Measurements from ENCODE around the gene PHACTR2.
"Not testable (repeated sequence)": the region's sequence is repeated elsewhere in the genome, so short reads cannot be mapped to it uniquely, and the experiment has no call there.

The PHACTR2 gene

DNA sequence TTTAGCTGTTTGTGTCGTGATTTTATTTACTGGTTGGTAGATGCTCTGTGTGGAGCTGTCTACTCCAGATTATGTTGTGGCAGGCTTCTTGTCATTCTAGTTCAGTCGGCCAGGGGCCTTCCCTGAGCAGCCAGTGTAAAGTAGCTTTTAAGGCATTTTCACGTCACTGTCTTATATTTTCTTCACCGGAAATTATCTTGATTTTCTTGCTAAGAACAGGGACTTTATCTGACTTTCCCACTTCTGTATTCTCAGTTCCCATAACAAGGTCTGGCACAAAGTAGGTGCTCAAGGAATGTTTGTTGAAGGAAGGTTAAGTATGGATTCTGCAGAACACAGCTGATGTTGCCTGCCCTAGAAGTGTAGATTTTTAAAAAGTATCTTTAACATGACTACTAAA is 166.2 kb downstream of the PHACTR2 start:
- Histone ChIP-seq H3K23ac (ENCODE audit: low read depth, low read length, poor library complexity) (no peak overlapping the region), H3K9me3 (replicated peaks in 1 of 2; ENCODE audit: control insufficient read depth in 2 of 2, insufficient read depth in 1 of 2, low read depth in 1 of 2, low read length in 2 of 2) (peaks cover 4 to 8% of the 10 kb centered on the region in 2 donors), H2BK120ac (ENCODE audit: low read depth, low read length) (no peak overlapping the region), H2AFZ (ENCODE audit: low read length) (no peak overlapping the region), H3K27ac (replicated peaks; ENCODE audit: low read length) (no peak overlapping the region), H2BK5ac (ENCODE audit: low read length) (no peak overlapping the region), H3K4me1 (ENCODE audit: control insufficient read depth in 2 of 2, insufficient read depth in 1 of 2, low read depth in 1 of 2, low read length in 2 of 2) (peaks cover 4% of the 10 kb centered on the region in 2 donors), H4K91ac (ENCODE audit: low read depth, low read length, poor library complexity) (no peak overlapping the region), H3K4ac (ENCODE audit: low read length) (no peak overlapping the region), H3K9ac (ENCODE audit: low read depth, low read length, poor library complexity) (no peak overlapping the region), H3K27me3 (ENCODE audit: control insufficient read depth in 3 of 3, insufficient read depth in 3 of 3, low read depth in 1 of 3, low read length in 3 of 3) (no peaks in the 10 kb centered on the region), H3K36me3 (replicated peaks in 1 of 2; ENCODE audit: control insufficient read depth in 2 of 2, insufficient read depth in 2 of 2, low read length in 2 of 2) (peaks cover 20 to 48% of the 10 kb centered on the region in 2 donors), H3K79me1 (ENCODE audit: low read depth, low read length) (peaks cover 4% of the 10 kb centered on the region), H2AK5ac (ENCODE audit: low read depth, low read length) (no peak overlapping the region), H3K4me2 (ENCODE audit: insufficient read depth, low read length, poor library complexity, severe bottlenecking) (peak overlapping the region; percentile 65), H2BK15ac (ENCODE audit: low read length) (no peak overlapping the region), H3K18ac (ENCODE audit: low read length) (no peak overlapping the region), H3K4me3 (ENCODE audit: low read length in 2 of 2) (peak overlapping the region; percentile 96 to 99), H4K8ac (ENCODE audit: low read depth, low read length) (no peak overlapping the region), H2BK12ac (ENCODE audit: low read length) (no peak overlapping the region), H3K14ac (ENCODE audit: low read length) (no peak overlapping the region)
- no CpG with 5 or more reads among the region's 4 CpGs for WGBS, 2 donors (ENCODE audit: extremely low coverage in 2 of 2, insufficient read length in 2 of 2, insufficient replicate concordance in 1 of 2)
- DNase-seq (ENCODE audit: low spot score) = no peak

DNA sequence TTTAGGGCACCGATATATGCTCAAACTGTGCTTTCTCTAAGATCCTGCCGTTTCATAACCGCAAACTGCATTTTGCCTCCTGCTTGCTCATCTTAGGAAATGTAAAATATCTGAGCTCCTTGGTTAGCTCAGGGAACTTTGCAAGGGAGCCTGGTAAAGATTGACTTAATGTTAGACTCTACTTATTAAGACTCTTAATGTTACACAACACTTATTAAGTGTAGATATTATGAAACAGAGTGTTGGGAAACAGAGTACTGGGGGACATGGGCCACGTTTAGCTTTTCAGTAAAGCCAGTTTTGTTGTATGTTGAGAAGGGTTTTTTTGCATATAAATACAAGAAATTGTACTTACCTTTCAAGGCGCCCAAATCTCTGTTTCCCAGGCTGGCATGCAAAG is 167.3 kb downstream of the PHACTR2 start:
- no peak for DNase-seq (ENCODE audit: low spot score)
- Histone ChIP-seq H3K9ac (ENCODE audit: low read depth, low read length, poor library complexity) (no peak overlapping the region), H3K27ac (replicated peaks; ENCODE audit: low read length) (no peak overlapping the region), H3K4me2 (ENCODE audit: insufficient read depth, low read length, poor library complexity, severe bottlenecking) (no peak overlapping the region), H4K8ac (ENCODE audit: low read depth, low read length) (no peak overlapping the region), H3K23ac (ENCODE audit: low read depth, low read length, poor library complexity) (no peak overlapping the region), H3K79me1 (ENCODE audit: low read depth, low read length) (peaks cover 4% of the 10 kb centered on the region), H3K4ac (ENCODE audit: low read length) (no peak overlapping the region), H3K4me1 (ENCODE audit: control insufficient read depth in 2 of 2, insufficient read depth in 1 of 2, low read depth in 1 of 2, low read length in 2 of 2) (peaks cover 4% of the 10 kb centered on the region in 2 donors), H3K18ac (ENCODE audit: low read length) (no peak overlapping the region), H2AFZ (ENCODE audit: low read length) (no peak overlapping the region), H2AK5ac (ENCODE audit: low read depth, low read length) (no peak overlapping the region), H3K36me3 (replicated peaks in 1 of 2; ENCODE audit: control insufficient read depth in 2 of 2, insufficient read depth in 2 of 2, low read length in 2 of 2) (peaks cover 24 to 58% of the 10 kb centered on the region in 2 donors), H2BK12ac (ENCODE audit: low read length) (no peak overlapping the region), H3K9me3 (replicated peaks in 1 of 2; ENCODE audit: control insufficient read depth in 2 of 2, insufficient read depth in 1 of 2, low read depth in 1 of 2, low read length in 2 of 2) (peaks cover 4 to 8% of the 10 kb centered on the region in 2 donors), H3K4me3 (ENCODE audit: low read length in 2 of 2) (no peak overlapping the region), H2BK15ac (ENCODE audit: low read length) (no peak overlapping the region), H3K27me3 (ENCODE audit: control insufficient read depth in 3 of 3, insufficient read depth in 3 of 3, low read depth in 1 of 3, low read length in 3 of 3) (no peaks in the 10 kb centered on the region), H2BK120ac (ENCODE audit: low read depth, low read length) (no peak overlapping the region), H2BK5ac (ENCODE audit: low read length) (no peak overlapping the region), H3K14ac (ENCODE audit: low read length) (no peak overlapping the region), H4K91ac (ENCODE audit: low read depth, low read length, poor library complexity) (no peak overlapping the region)
- WGBS, 2 donors (ENCODE audit: extremely low coverage in 2 of 2, insufficient read length in 2 of 2, insufficient replicate concordance in 1 of 2) = no CpG with 5 or more reads among the region's 5 CpGs

DNA sequence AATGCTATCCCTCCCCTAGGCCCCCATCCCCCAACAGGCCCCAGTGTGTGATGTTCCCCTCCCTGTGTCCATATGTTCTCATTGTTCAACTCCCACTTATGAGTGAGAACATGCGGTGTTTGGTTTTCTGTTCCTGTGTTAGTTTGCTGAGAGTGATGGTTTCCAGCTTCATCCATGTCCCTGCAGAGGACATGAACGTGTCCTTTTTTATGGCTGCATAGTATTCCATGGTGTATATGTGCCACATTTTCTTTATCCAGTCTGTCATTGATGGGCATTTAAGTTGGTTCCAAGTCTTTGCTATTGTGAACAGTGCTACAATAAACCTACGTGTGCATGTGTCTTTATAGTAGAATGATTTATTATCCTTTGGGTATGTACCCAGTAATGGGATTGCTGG is 173.9 kb downstream of the PHACTR2 start:
- H3K4me1 ChIP-seq (ENCODE audit: control insufficient read depth in 2 of 2, insufficient read depth in 1 of 2, low read depth in 1 of 2, low read length in 2 of 2); H3K79me1 ChIP-seq (ENCODE audit: low read depth, low read length); H4K8ac ChIP-seq (ENCODE audit: low read depth, low read length); H3K4ac ChIP-seq (ENCODE audit: low read length); H4K91ac ChIP-seq (ENCODE audit: low read depth, low read length, poor library complexity); H3K27ac ChIP-seq (replicated peaks; ENCODE audit: low read length); H2BK12ac ChIP-seq (ENCODE audit: low read length); H2AK5ac ChIP-seq (ENCODE audit: low read depth, low read length); H3K27me3 ChIP-seq (ENCODE audit: control insufficient read depth in 3 of 3, insufficient read depth in 3 of 3, low read depth in 1 of 3, low read length in 3 of 3); DNase-seq (ENCODE audit: low spot score); H2AFZ ChIP-seq (ENCODE audit: low read length); H3K23ac ChIP-seq (ENCODE audit: low read depth, low read length, poor library complexity); H3K9ac ChIP-seq (ENCODE audit: low read depth, low read length, poor library complexity); H3K14ac ChIP-seq (ENCODE audit: low read length); H2BK15ac ChIP-seq (ENCODE audit: low read length); H3K18ac ChIP-seq (ENCODE audit: low read length); H3K4me2 ChIP-seq (ENCODE audit: insufficient read depth, low read length, poor library complexity, severe bottlenecking); H3K4me3 ChIP-seq (ENCODE audit: low read length in 2 of 2); H2BK120ac ChIP-seq (ENCODE audit: low read depth, low read length); H2BK5ac ChIP-seq (ENCODE audit: low read length): not testable (repeated sequence)
- no CpG with 5 or more reads among the region's 3 CpGs for WGBS, 2 donors (ENCODE audit: extremely low coverage in 2 of 2, insufficient read length in 2 of 2, insufficient replicate concordance in 1 of 2)
- Histone ChIP-seq H3K36me3 (replicated peaks in 1 of 2; ENCODE audit: control insufficient read depth in 2 of 2, insufficient read depth in 2 of 2, low read length in 2 of 2) (peaks cover 23 to 83% of the 10 kb centered on the region in 2 donors), H3K9me3 (replicated peaks in 1 of 2; ENCODE audit: control insufficient read depth in 2 of 2, insufficient read depth in 1 of 2, low read depth in 1 of 2, low read length in 2 of 2) (peaks cover 0 to 30% of the 10 kb centered on the region in 2 donors)

DNA sequence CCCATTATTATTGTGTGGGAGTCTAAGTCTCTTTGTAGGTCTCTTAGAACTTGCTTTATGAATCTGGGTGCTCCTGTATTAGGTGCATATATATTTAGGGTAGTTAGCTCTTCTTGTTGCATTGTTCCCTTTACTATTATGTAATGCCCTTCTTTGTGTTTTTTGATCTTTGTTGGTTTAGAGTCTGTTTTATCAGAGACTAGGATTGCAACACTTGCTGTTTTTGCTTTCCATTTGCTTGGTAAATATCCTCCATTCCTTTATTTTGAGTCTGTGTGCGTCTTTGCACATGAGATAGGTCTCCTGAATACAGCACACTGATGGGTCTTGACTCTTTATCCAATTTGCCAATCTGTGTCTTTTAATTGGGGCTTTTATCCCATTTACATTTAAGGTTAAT is 177.3 kb downstream of the PHACTR2 start:
- no CpG with 5 or more reads among the region's 1 CpG for WGBS, 2 donors (ENCODE audit: extremely low coverage in 2 of 2, insufficient read length in 2 of 2, insufficient replicate concordance in 1 of 2)
- not testable (repeated sequence) for H2BK5ac ChIP-seq (ENCODE audit: low read length)

More for the DNA sequence above, 177.3 kb downstream of the PHACTR2 start:
- not testable (repeated sequence) for H3K4me1 ChIP-seq (ENCODE audit: control insufficient read depth in 2 of 2, insufficient read depth in 1 of 2, low read depth in 1 of 2, low read length in 2 of 2); H2BK12ac ChIP-seq (ENCODE audit: low read length); H2AK5ac ChIP-seq (ENCODE audit: low read depth, low read length); H3K27me3 ChIP-seq (ENCODE audit: control insufficient read depth in 3 of 3, insufficient read depth in 3 of 3, low read depth in 1 of 3, low read length in 3 of 3); H3K27ac ChIP-seq (replicated peaks; ENCODE audit: low read length); H2AFZ ChIP-seq (ENCODE audit: low read length); H3K4ac ChIP-seq (ENCODE audit: low read length); H3K4me3 ChIP-seq (ENCODE audit: low read length in 2 of 2); H3K14ac ChIP-seq (ENCODE audit: low read length); H2BK15ac ChIP-seq (ENCODE audit: low read length); H3K79me1 ChIP-seq (ENCODE audit: low read depth, low read length); H3K23ac ChIP-seq (ENCODE audit: low read depth, low read length, poor library complexity); H3K9ac ChIP-seq (ENCODE audit: low read depth, low read length, poor library complexity); H4K8ac ChIP-seq (ENCODE audit: low read depth, low read length); DNase-seq (ENCODE audit: low spot score); H2BK120ac ChIP-seq (ENCODE audit: low read depth, low read length); H4K91ac ChIP-seq (ENCODE audit: low read depth, low read length, poor library complexity); H3K18ac ChIP-seq (ENCODE audit: low read length); H3K4me2 ChIP-seq (ENCODE audit: insufficient read depth, low read length, poor library complexity, severe bottlenecking)
- peaks cover 0 to 33% of the 10 kb centered on the region in 2 donors for H3K9me3 ChIP-seq (replicated peaks in 1 of 2; ENCODE audit: control insufficient read depth in 2 of 2, insufficient read depth in 1 of 2, low read depth in 1 of 2, low read length in 2 of 2)
- peaks cover 19 to 83% of the 10 kb centered on the region in 2 donors for H3K36me3 ChIP-seq (replicated peaks in 1 of 2; ENCODE audit: control insufficient read depth in 2 of 2, insufficient read depth in 2 of 2, low read length in 2 of 2)
